HG02973 (cell line): ENCODE measurements around the gene ZBTB49.
A peak's percentile ranks its signal among the peaks of the same experiment; 100 is the strongest.
"Not testable (repeated sequence)": the region's sequence is repeated elsewhere in the genome, so short reads cannot be mapped to it uniquely, and the experiment has no call there.

ENCODE experiments used
- ATAC-seq: cut with Tn5 transposase; IDR thresholded peaks from one replicate; pipeline ENCODE4 v1.9.1; 2021; ENCODE audit warnings: moderate library complexity; ENCODE audit not compliant: unreplicated experiment

The ZBTB49 gene

GRCh38 chr4:4323705-4324534 is 33.9 kb downstream of the ZBTB49 start:
- ATAC-seq = no peak

DNA sequence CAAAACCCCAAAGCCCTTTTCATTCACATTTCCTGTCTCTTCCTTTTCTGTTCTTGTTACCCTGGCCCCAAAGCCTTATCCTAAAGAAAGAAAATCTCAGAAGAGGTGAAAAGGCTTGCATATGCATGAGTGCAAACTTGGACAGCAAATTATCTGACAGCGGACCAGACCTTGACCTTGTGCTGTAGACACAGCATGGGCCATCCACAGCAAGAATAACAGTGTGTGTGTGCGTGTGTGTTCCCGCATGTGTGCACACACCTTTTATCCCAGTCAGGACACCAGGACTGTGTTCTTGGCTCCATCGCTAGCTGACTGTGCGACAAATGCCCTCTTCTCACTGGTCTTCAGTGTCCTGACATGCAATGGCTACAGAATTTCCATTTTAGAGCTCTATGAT is 35.3 kb downstream of the ZBTB49 start:
- ATAC-seq = no peak

DNA sequence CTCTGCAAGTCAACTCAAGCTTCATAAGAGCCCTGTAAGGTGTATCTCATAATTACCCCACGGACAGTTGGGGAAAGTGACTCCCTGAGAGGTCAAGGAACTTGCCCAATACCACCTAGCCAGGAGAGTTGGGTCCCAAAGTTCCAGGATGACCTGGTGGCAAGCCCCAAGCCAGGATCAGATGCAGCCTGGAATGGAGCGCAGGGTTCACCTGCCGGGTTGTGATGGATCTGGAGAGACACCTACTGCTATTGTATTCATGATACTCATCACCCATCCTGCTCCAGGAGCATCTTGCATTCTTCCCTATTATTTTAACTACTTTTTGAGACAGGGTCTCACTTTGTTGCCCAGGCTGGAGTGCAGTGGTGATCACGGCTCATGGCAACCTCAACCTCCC is 36.1 kb downstream of the ZBTB49 start:
- ATAC-seq = no peak

DNA sequence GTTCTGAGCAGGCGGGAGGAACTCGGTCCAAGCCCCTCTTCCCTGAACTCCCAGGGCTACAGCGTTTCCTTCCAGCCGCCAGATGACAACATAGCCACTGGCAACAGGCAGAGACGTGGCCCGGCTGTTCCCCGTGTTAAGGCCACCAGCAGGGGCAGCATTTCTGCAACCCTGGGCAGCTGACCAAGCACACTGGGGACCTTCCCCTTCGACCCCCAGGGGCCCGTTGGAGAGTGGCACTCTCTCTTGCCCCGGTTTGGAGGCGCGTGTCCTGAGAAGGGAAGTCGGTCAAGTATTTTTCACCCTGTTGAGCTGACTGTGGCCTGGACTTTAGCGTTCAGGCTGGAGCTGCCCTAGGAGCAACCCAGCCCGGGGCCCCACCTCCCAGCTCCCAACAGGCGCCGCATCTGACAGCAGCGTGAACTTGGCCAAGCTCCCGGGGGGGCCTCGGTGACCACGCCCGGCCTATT is 37.6 kb downstream of the ZBTB49 start:
- ATAC-seq = no peak

GRCh38 chr4:4328206-4328605 is 38.2 kb downstream of the ZBTB49 start:
- no peak for ATAC-seq

DNA sequence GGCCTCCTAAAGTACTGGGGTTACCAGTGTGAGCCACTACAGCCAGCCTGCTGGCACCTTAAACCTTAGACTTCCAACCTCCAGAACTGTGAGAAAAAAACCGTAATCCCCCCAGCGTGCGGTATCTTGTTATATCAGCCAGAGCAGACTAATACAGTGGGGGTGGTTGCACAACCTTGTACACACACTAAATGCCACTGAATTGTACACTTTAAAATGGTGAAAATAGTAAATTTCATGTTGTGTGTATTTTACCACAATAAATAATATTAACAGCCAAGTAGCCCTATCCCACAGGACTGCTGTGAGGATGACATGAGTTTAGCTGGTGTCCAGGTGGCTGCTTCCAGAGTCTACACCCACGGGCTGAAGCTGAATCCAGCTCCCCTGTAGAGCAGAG is 38.8 kb downstream of the ZBTB49 start:
- no peak for ATAC-seq

GRCh38 chr4:4329496-4329895 is 39.4 kb downstream of the ZBTB49 start:
- ATAC-seq = no peak

DNA sequence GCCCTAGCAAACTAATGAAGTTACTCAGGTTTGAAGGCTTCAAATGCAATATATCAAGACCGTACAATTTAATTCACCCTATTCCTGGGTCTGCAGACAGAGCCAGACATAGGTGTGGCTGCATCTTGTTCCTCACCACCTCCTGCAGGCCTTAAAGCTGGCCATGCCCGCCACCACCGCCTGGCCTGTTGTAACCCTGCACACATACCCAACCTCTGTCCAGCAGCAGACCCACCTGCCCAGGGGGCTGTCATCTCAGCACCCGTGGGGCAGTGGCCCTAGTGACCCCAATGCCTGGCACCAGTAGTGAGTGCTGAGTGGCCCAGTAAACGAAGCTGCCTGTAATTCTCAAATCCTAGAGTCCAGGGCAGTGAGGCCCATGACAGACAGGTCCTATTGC is 40.7 kb downstream of the ZBTB49 start:
- no peak for ATAC-seq

GRCh38 chr4:4332529-4332928 is 42.5 kb downstream of the ZBTB49 start:
- ATAC-seq = no peak

DNA sequence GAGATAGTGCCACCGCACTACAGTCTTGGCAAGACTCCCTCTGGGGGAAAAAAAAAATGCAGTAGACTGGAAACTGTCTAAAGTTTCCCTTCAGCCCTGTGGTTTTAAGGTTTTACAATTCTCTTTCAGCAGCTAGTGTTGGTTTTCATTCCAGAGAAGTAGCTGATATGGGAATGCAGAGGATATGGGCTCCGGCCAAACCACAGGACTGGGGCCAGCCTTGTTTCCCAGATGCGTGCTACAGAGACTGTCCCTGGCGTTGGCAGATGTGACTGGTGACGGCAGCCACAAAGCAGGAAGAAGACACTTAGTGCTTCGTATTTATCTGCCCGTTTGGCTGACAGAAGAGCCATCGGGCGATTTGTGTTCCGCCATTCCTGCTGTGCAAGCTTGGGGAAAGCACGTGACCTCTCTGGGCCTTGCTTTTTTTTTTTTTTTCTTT is 43.2 kb downstream of the ZBTB49 start:
- no peak for ATAC-seq

GRCh38 chr4:4334798-4335520 is 44.9 kb downstream of the ZBTB49 start:
- ATAC-seq = peak; percentile 75

DNA sequence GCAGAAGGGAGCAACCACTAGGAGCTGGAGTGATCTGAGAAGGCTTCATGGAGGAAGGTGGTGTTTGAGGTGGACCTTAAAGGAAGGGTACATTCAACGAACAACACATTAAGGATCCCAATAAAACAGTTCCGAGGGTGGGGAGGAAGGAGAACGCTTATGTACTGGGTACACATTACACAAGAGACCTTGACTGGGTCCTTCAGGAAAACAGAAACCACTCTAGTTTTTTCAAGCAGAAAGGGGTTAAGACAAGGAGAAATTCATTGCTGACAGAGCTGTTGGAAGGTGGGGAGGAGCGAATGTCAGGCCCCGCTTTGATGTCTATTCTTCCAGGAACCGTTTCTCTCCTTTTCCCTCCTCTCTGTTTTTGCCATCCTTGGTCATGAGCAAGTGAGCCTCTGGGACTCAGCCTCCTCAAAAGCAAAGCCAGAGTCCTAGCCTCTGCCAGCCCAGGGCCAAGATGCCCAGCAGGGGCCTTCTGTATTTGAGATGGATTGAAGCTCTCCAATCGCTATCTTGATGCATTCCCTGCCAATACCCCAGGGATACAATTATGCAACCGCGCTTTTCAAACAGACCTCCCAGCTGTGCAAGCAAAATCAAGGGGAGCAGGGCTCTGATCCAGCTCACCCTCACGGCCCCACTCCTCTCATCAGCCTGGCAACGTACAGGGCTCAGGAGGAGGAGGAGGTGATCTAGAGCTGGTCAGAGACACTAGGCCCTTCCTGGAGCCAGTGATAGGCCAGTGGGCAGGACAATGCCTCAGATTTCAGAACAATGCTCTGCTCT is 48.4 kb downstream of the ZBTB49 start:
- ATAC-seq = no peak

DNA sequence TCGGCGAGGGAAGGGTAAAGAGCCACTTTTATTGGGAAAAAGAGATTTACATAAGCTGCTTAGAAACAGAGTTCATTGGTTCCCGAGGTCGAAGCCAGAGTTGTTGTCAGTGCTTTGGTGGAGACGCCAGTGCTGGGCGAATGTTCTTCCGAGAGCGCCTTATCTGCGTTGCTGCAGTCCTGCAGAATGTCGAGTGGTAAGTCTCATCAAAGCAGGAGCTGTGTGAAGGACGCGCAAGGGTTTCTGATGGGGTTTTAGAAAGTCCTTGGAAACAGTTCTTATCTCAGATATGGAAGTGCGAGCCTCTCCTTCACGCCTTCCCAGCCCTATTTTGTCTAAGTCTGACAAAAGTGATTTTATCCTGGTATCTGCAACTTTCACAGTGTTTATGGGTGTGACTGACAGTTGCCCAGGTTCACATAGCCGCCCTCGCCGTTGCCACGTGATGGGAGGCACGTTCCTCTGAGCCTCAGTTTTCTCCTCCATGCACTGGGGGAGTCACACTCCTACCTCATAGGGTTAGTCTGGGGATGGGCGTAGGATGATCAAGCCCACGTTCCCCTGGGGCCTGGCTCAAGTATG is 49.5 kb downstream of the ZBTB49 start:
- ATAC-seq = no peak

DNA sequence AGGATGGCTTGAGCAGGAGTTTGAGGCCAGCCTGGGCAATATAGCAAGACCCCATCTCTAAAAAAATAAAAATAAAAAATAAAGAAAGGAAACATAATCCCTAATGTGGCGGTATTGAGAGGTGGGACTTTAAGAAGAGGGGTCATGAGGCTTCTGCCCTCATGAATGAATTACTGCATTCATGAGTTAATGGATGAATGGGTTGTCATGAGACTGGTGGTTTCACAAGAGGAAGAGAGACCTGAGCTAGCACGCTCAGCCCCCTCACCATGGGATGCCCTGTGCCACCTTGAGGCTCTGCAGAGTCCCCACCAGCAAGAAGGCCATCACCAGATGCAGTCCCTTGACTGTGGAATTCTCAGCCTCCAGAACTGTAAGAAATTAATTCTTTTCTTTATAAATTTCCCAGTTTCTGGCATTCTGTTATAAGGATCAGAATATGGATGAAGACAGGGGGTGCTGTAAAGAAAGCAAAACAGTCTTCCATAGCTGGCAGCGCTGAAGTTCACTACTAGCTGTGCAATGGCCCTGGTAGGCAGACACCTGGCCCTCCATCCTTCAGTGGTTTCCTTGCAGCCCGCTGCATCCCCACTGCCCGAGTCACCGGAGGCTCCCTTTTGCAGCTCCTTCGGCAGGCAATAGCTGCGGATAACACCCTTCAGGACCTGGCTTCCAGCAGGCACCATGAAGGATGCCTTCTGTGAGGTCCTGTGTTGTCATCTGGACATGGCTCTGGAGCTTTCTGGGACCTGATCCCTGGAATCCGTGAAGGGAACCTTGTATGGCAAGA is 52.0 kb downstream of the ZBTB49 start:
- ATAC-seq = no peak

DNA sequence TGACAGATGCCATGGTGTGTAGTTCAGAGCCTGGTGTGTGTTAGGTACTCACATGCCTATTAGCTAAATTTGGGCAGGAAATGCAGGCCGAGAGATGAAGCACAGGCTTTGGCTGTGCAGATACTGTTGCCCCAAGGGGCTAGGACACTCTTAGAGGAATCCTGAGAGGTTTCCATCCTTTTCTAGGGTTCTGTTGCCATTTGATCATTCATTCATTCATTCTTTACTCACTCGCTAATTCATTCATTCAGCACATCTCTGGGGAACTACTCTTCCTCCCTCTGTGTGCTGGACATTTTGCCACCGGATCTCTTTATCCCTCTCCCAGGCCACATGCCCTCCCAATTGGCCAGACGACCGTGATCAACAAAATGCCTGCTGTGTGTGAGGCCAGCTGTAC is 53.0 kb downstream of the ZBTB49 start:
- ATAC-seq = no peak

GRCh38 chr4:4344915-4345527 is 55.0 kb downstream of the ZBTB49 start:
- ATAC-seq = peak; percentile 89

DNA sequence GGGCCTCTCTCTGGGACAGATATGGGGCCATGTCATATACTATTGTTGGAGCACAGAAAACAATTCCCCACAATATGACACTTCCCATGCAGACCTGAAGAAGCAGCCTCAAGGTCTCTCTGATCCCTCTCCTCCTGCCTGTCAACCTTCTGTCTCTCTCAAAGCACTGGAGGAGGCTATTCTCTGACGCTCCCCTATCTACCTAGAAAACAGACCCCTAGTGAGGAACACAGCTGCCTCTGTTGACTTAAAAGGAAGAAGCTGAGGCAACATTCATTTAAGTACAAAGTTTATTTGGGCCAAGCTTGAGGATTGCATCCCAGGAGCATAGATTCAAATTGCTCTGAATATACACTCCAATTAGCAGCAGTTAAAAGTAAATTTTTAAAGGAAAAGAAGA is 57.5 kb downstream of the ZBTB49 start:
- ATAC-seq = no peak

DNA sequence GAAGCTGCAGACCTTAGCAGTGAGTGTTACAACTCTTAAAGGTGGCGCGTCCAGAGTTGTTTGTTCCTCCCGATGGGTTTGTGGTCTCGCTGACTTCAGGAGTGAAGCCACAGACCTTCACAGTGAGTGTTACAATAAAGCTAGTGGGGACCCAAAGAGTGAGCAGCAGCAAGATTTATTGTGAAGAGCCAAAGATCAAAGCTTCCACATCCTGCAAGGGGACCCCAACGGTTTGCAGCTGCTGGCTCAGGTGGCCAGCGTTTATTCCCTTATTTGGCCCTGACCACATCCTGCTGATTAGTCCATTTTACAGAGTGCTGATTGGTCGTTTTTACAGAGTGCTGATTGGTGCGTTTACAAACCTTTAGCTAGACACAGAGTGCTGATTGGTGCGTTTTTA is 58.5 kb downstream of the ZBTB49 start:
- ATAC-seq = not testable (repeated sequence)

DNA sequence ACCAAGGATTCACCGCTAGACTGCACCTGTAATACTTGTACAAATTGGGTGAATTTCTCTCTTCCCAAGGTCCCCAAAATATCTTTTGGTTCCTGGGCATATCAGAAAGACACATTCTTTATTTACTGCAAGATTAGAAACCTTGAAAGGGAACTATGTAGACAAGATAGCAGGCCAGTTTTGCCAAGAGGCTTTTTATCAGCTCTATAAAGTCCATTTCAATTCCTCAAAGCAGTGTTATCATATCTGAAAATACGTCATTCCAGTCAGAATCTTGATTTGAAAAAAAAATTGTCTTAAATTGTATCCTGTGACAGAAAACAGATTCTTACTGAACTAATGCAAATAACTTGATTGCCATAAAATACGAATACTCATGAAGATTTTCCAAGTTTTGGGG is 59.8 kb downstream of the ZBTB49 start:
- no peak for ATAC-seq

GRCh38 chr4:4350909-4351308 is 60.9 kb downstream of the ZBTB49 start:
- no peak for ATAC-seq
